Common myeloid progenitor, CD34-positive (primary cell): ENCODE data around the gene LIPA.
"Not testable (repeated sequence)": the region's sequence is repeated elsewhere in the genome, so short reads cannot be mapped to it uniquely, and the experiment has no call there.

Experiments used
- CTCF ChIA-PET: fragments of 350-600 bp; sonication (Branson Sonifier 250); formaldehyde crosslinking; loops from one replicate; lab custom pipeline; 2021; ENCODE audit warnings: antibody characterized with exemption; lab: Charles Lee
- POLR2A ChIA-PET: fragments of 350-600 bp; sonication (Branson Sonifier 250); formaldehyde crosslinking; loops from one replicate; lab custom pipeline; 2021; ENCODE audit warnings: antibody characterized with exemption; lab: Charles Lee
- DNase-seq, 3 donors: peaks; one replicate each; pipeline versions ENCODE4 v3.0.0 to v3.0.0-alpha.2; 2013
- H3K27ac ChIP-seq, 2 experiments: 1 replicate in 1 of 2; 2 replicates in 1 of 2; pipeline ENCODE4 v1.7.0; 2013; ENCODE audit warnings: inconsistent platforms in 2 of 2, low read length in 2 of 2, mild to moderate bottlenecking in 2 of 2, low read depth in 1 of 2, moderate library complexity in 1 of 2; ENCODE audit not compliant: severe bottlenecking in 2 of 2, insufficient read depth in 1 of 2, poor library complexity in 1 of 2
- H3K27me3 ChIP-seq, 5 experiments: replicated peaks in 2 of 5; 1 replicate in 3 of 5; 2 replicates in 2 of 5; pipeline versions ENCODE4 v1.6.1 to v1.7.0; 2013; ENCODE audit warnings: low read length in 4 of 5, mild to moderate bottlenecking in 2 of 5, moderate library complexity in 2 of 5, inconsistent platforms in 1 of 5; ENCODE audit not compliant: insufficient read depth in 5 of 5, control insufficient read depth in 4 of 5
- H3K36me3 ChIP-seq, 4 experiments: 1 replicate in 2 of 4; 2 replicates in 2 of 4; pipeline versions ENCODE4 v1.6.1 to v1.7.0; 2013; ENCODE audit warnings: low read length in 3 of 4, control low read depth in 1 of 4, mild to moderate bottlenecking in 1 of 4; ENCODE audit not compliant: control insufficient read depth in 4 of 4, insufficient read depth in 4 of 4
- H3K4me1 ChIP-seq, 4 experiments: 1 replicate in 3 of 4; 2 replicates in 1 of 4; pipeline versions ENCODE4 v1.6.1 to v1.7.1; 2013; ENCODE audit warnings: low read length in 3 of 4, mild to moderate bottlenecking in 3 of 4, control low read depth in 1 of 4, inconsistent platforms in 1 of 4, moderate library complexity in 1 of 4; ENCODE audit not compliant: control insufficient read depth in 4 of 4, insufficient read depth in 4 of 4; ENCODE audit errors: control extremely low read depth in 1 of 4
- H3K4me3 ChIP-seq, 7 experiments: 1 replicate in 4 of 7; 2 replicates in 3 of 7; pipeline versions ENCODE4 v1.5.1 to v1.7.0; 2013; ENCODE audit warnings: mild to moderate bottlenecking in 7 of 7, low read length in 6 of 7, moderate library complexity in 6 of 7, inconsistent platforms in 2 of 7, low read depth in 2 of 7, control low read depth in 1 of 7; ENCODE audit not compliant: insufficient read depth in 4 of 7, control insufficient read depth in 1 of 7; ENCODE audit errors: extremely low read depth in 1 of 7
- H3K9me3 ChIP-seq, 5 experiments: 1 replicate in 4 of 5; 2 replicates in 1 of 5; pipeline versions ENCODE4 v1.6.1 to v1.7.1; 2013; ENCODE audit warnings: low read length in 4 of 5, mild to moderate bottlenecking in 2 of 5, inconsistent platforms in 1 of 5, low read depth in 1 of 5, moderate library complexity in 1 of 5; ENCODE audit not compliant: control insufficient read depth in 4 of 5, insufficient read depth in 2 of 5; ENCODE audit errors: control extremely low read depth in 1 of 5
- WGBS: methylation state at CpG from one replicate; pipeline ENCODE4 v1.1.5; 2013; ENCODE audit not compliant: insufficient coverage; 5-methylcytosine and 5-hydroxymethylcytosine counted together

The LIPA gene

DNA sequence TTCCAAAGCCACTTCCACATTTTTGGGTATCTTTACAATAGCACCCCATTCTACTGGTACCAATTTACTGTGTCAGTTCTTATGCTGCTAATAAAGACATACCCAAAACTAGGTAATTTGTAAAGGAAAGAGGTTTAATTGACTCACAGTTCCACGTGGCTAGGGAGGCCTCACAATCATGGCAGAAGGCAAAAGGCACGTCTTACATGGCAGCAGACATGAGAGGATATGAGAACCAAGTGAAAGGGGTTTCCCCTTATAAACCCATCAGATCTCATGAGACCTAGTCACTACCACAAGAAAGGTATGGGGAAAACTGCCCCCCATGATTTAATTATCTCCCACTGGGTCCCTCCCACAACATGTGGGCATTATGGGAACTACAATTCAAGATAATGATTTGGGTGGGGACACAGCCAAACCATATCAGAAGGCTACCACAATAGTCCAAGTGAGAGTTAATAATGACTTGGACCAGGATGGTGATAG lies 3.6 kb upstream of the LIPA start:
- H3K4me3 ChIP-seq, H3K9me3 ChIP-seq, H3K27me3 ChIP-seq, POLR2A ChIA-PET, H3K27ac ChIP-seq, H3K36me3 ChIP-seq: not testable (repeated sequence)
- 88% methylated on average over 2 of the region's 2 CpGs for WGBS
- DNase-seq: peak in 1 of 3 donors; percentile 6
- CTCF ChIA-PET: interaction anchor here (1.5 kb wide), 1 partner anchor 115 kb away, joined by 7 read pairs; no protein-coding TSS in a partner anchor
- H3K4me1 ChIP-seq: peaks cover 3 to 23% (median 10%) of the 10 kb centered on the region in 4 experiments

DNA sequence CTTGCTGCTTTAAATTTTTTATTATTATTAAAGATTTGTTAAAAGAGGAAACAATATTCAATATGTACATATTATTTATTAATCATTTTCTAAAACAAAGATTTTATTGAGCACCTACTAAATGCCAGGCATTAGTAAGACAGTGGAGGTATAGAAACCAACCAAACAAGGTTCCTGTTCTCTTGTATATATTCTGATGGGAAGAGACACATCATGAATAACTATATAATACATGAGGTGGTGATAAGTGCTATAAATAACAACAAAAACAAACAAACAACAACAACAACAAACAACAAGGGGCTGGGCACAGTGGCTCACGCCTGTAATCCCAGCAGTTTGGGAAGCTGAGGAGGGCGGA lies 630 bp upstream of the LIPA start:
- no peaks in the 10 kb centered on the region for H3K36me3 ChIP-seq
- H3K9me3 ChIP-seq: peaks cover 0 to 8% (median 7%) of the 10 kb centered on the region in 5 experiments
- H3K4me3 ChIP-seq: peak overlapping the region in 4 of 7 experiments; percentile 82 to 96 (median 94)
- ChIA-PET POLR2A (interaction anchor here (0.7 kb wide), 1 partner anchor 117 kb away, joined by 3 read pairs; no protein-coding TSS in a partner anchor), CTCF (interaction anchor here (0.9 to 4.1 kb wide), 6 partner anchors 10 to 137 kb away, joined by 3 to 19 read pairs (median 8); no protein-coding TSS in a partner anchor)
- H3K27me3 ChIP-seq: no peaks in the 10 kb centered on the region
- no CpG with 5 or more reads among the region's 2 CpGs for WGBS
- no peak for DNase-seq
- H3K27ac ChIP-seq: no peak overlapping the region
- peaks cover 3 to 23% (median 10%) of the 10 kb centered on the region in 4 experiments for H3K4me1 ChIP-seq

DNA sequence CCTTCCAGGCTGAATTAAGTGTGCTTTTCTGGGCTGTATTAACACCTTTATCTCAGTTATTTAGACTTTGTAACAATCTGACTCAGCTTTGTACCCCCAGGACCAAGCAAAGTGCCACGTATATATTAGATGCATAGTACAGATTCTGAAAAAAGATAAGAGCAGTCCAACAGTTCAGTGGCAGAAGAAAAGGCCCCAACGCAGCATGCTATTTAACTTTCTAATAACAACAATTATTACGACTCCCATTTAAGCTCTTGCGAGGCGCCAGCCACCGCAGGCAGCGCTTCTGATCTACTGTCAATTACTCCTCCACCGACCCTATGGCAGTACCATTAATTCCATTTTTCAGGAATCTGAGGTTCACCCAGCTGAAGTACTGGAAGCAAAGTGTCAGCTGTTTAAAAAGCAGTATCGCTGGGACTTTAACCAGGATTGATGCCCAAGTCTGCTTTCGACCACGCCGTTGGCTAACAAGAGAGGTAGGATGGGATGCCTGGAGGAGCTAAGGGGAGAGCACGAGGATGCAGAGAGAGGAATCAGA lies 638 bp downstream of the LIPA start:
- DNase-seq: peak in 1 of 3 donors; percentile 32
- no peaks in the 10 kb centered on the region for H3K36me3 ChIP-seq
- H3K27ac ChIP-seq: peak overlapping the region in 1 of 2 experiments; percentile 58
- peaks cover 3 to 17% (median 10%) of the 10 kb centered on the region in 4 experiments for H3K4me1 ChIP-seq
- 27% methylated on average over 11 of the region's 13 CpGs for WGBS
- peak overlapping the region; percentile 72 to 96 (median 87) for H3K4me3 ChIP-seq
- H3K27me3 ChIP-seq: no peaks in the 10 kb centered on the region
- ChIA-PET POLR2A (no interaction called here), CTCF (interaction anchor here (0.8 to 4.1 kb wide), 11 partner anchors 9 to 221 kb away, joined by 3 to 19 read pairs (median 4); no protein-coding TSS in a partner anchor)
- peaks cover 0 to 8% (median 7%) of the 10 kb centered on the region in 5 experiments for H3K9me3 ChIP-seq

DNA sequence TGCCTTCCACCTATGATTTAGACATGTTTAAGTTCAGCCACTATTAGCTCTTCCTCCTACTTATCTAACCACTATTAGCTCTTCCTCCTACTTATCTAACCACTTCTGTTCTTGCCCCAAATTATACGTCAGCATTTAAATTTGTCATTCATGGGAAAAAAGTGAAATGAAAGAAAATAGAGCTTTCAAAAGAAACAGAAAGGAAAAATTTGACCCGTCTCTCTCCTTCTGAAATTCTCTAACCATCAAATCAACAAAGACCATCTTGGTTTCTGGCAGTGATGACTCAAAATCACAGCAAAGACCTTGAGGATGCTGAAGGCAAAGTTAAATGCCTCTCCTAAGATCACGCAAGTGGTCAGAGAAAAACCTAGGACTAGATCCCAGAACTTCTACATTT lies 2.6 kb downstream of the LIPA start:
- H3K4me1 ChIP-seq: peaks cover 9 to 26% (median 13%) of the 10 kb centered on the region in 4 experiments
- peaks cover 0 to 3% (median 0%) of the 10 kb centered on the region in 4 experiments for H3K36me3 ChIP-seq
- DNase-seq: no peak
- H3K27ac ChIP-seq: no peak overlapping the region
- ChIA-PET POLR2A (no interaction called here), CTCF (interaction anchor here (1.3 to 4.1 kb wide), 3 partner anchors 10 to 25 kb away, joined by 3 to 19 read pairs (median 5); no protein-coding TSS in a partner anchor)
- H3K4me3 ChIP-seq: no peak overlapping the region
- H3K27me3 ChIP-seq: no peaks in the 10 kb centered on the region
- H3K9me3 ChIP-seq: peaks cover 0 to 4% (median 3%) of the 10 kb centered on the region in 5 experiments
- WGBS: no CpG with 5 or more reads among the region's 3 CpGs

DNA sequence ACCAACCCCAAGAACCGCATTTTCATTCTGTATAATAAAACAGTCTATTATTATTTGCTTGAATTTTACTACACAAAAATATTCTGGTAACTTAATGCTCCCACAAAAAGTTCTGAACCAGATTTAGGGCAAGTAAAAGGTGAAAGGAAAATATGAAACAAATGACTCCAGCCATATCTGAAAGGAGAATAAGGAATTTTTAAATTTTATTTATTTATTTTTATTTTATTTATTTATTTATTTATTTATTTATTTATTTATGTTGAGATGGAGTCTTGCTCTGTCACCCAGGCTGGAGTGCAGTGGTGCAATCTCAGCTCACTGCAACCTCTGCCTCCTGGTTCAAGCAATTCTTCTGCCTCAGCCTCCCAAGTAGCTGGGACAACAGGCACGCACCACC lies 4.0 kb downstream of the LIPA start:
- H3K36me3 ChIP-seq, H3K9me3 ChIP-seq, H3K4me3 ChIP-seq, H3K27ac ChIP-seq, POLR2A ChIA-PET, DNase-seq, H3K27me3 ChIP-seq: not testable (repeated sequence)
- H3K4me1 ChIP-seq: peaks cover 15 to 39% (median 24%) of the 10 kb centered on the region in 4 experiments
- WGBS: 100% methylated on average over 1 of the region's 2 CpGs
- CTCF ChIA-PET: interaction anchor here (1.4 kb wide), 1 partner anchor 32 kb away, joined by 4 read pairs; no protein-coding TSS in a partner anchor

DNA sequence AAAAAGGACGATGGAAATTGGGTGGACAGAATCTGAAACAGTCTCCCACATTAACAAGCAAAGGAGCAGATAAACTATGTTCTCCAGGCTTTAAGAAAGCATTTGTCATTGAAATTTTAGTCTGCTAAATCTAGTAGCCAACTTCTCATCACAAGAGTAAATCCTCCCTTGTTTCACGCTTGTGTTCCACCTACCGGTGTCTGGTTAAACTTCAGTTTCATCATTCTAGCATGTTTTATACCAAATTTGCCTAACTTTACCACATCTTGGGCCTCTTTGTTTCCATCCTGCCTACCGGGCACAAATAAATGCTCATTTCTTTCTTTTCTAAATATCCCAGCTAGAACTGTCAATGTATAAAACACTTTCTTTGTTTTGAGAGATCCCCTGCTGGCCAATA lies 5.8 kb downstream of the LIPA start:
- Histone ChIP-seq H3K9me3 (no peaks in the 10 kb centered on the region), H3K27ac (no peak overlapping the region), H3K4me3 (no peak overlapping the region), H3K36me3 (peaks cover 0 to 7% (median 0%) of the 10 kb centered on the region in 4 experiments), H3K4me1 (peaks cover 14 to 51% (median 24%) of the 10 kb centered on the region in 4 experiments), H3K27me3 (no peaks in the 10 kb centered on the region)
- CTCF ChIA-PET: interaction anchor here (0.7 to 1.3 kb wide), 3 partner anchors 15 to 123 kb away, joined by 3 to 6 read pairs (median 4); no protein-coding TSS in a partner anchor
- POLR2A ChIA-PET: no interaction called here
- WGBS: 87% methylated on average over 2 of the region's 4 CpGs
- no peak for DNase-seq
